ENCODE data around the gene MMP23B. TPM values are rescaled to one million over a fixed set of nuclear protein-coding genes. Genes with fewer than 3 reads are reported as not detected.
A peak's percentile ranks its signal among the peaks of the same experiment; 100 is the strongest.
"Not testable (repeated sequence)": the region's sequence is repeated elsewhere in the genome, so short reads cannot be mapped to it uniquely, and the experiment has no call there.

MMP23B gene
- total RNA-seq, 2 donors from 2014 or later: 14.7 to 19.9 TPM

DNA sequence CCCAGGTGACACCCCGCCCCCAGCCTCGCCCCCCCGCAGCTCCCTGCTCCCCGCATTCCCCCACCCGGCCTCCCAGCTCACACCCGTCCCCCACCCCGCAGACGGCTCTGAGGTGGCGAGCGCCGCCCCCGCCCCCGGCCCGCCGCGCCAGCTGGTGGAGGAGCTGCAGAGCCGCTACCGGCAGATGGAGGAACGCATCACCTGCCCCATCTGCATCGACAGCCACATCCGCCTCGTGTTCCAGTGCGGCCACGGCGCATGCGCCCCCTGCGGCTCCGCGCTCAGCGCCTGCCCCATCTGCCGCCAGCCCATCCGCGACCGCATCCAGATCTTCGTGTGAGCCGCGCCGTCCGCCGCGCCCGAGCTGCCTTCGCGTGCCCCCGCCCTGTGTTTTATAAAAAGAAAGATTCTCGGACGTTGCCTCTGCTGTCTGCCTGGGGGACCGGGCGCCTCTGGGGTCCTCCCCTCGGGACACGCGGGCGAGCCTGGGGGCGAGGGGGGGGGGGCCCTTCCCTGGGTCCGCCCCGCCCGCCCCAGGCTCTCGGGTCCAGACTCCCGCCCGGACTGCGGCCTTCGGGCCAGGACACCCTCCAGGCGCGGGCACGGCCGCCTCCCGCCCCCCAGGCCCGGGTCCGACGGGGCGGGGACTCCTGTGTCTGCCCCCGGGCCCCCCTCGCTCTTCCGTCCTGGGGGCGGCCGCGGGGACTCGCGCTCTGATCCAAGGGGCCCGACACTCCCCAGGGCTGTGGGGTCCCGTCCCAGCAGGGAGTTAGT lies 1.6 kb upstream of the MMP23B start:
- H3K36me3 Mint-ChIP-seq (ENCODE audit: low read depth): peaks cover 2% of the 10 kb centered on the region
- no peak overlapping the region for H3K4me3 ChIP-seq (ENCODE audit: low read length)

DNA sequence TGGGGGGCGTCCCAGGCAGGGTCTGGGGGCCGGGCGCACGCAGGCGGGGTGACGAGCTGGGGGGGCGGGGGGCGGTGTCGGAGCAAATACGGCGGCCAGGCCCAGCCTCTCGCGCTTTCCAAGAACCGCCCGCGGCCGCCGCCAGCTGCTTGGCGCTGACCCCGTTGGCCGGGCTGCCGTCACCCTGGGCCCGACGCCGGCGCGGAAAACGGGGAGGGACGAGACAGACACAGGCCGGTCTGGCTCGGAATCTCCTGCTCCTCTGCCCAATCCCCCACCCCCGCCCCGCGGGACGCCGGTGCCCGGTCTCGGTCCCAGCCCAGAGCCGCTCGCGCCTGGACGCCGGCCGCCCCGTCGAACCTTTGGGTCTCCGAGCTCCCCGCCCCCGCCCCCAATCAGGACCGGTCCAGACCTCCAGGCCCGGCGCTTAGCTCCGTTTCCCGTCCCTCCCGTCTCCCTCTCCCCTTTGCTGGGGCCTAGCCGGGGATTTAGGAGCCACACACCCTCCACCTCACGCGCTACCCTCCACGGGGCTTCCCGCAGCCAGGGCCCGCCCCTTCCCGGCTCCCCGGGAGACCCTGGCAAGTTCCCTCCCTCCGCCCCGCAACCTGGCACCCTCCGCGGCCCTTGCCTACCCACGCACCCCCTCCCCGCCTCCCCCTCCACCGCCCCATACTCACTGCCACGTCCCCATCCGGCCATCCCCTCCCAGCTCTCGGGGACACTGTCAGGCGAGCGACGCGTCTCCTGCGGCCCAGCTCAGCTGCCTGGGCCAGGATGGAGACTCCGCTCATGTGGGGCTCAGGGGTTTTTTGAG lies 800 bp upstream of the MMP23B start:
- Mint-ChIP-seq H3K4me3 (peak overlapping the region; percentile 34), H3K27ac (no peak overlapping the region), H3K36me3 (ENCODE audit: low read depth) (peaks cover 2% of the 10 kb centered on the region), H3K9me3 (peaks cover 2% of the 10 kb centered on the region), H3K27me3 (ENCODE audit: insufficient read depth) (peaks cover 12% of the 10 kb centered on the region), H3K4me1 (no peaks in the 10 kb centered on the region)
- Histone ChIP-seq H3K27ac (ENCODE audit: low read depth, low read length) (no peak overlapping the region), H3K4me3 (ENCODE audit: low read length) (no peak overlapping the region), H3K4me1 (ENCODE audit: control insufficient read depth, insufficient read depth, low read length) (no peaks in the 10 kb centered on the region), H3K36me3 (ENCODE audit: control insufficient read depth, insufficient read depth, low read length) (no peaks in the 10 kb centered on the region), H3K9me3 (ENCODE audit: control insufficient read depth, low read length) (no peaks in the 10 kb centered on the region), H3K27me3 (ENCODE audit: control insufficient read depth, insufficient read depth, low read length, poor library complexity, severe bottlenecking) (peaks cover 14% of the 10 kb centered on the region), H3K9ac (ENCODE audit: extremely low read depth, low read length, poor library complexity, severe bottlenecking) (no peak overlapping the region)
- TF ChIP-seq, protein P1, sequence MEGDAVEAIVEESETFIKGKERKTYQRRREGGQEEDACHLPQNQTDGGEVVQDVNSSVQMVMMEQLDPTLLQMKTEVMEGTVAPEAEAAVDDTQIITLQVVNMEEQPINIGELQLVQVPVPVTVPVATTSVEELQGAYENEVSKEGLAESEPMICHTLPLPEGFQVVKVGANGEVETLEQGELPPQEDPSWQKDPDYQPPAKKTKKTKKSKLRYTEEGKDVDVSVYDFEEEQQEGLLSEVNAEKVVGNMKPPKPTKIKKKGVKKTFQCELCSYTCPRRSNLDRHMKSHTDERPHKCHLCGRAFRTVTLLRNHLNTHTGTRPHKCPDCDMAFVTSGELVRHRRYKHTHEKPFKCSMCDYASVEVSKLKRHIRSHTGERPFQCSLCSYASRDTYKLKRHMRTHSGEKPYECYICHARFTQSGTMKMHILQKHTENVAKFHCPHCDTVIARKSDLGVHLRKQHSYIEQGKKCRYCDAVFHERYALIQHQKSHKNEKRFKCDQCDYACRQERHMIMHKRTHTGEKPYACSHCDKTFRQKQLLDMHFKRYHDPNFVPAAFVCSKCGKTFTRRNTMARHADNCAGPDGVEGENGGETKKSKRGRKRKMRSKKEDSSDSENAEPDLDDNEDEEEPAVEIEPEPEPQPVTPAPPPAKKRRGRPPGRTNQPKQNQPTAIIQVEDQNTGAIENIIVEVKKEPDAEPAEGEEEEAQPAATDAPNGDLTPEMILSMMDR (conservative IDR thresholded peaks at IDR 0.05): no peak
- 40 to 47% methylated on average over 16 to 78 of the region's 79 CpGs for WGBS, 2 experiments (ENCODE audit: insufficient coverage in 1 of 2, insufficient read length in 1 of 2)
- peak; percentile 78 for DNase-seq

More for the DNA sequence above, 1.6 kb upstream of the MMP23B start:
- no peaks in the 10 kb centered on the region for H3K4me1 ChIP-seq (ENCODE audit: control insufficient read depth, insufficient read depth, low read length)
- H3K9me3 ChIP-seq (ENCODE audit: control insufficient read depth, low read length): no peaks in the 10 kb centered on the region
- peaks cover 2% of the 10 kb centered on the region for H3K9me3 Mint-ChIP-seq
- no peaks in the 10 kb centered on the region for H3K36me3 ChIP-seq (ENCODE audit: control insufficient read depth, insufficient read depth, low read length)
- H3K4me1 Mint-ChIP-seq: no peaks in the 10 kb centered on the region
- peaks cover 12% of the 10 kb centered on the region for H3K27me3 Mint-ChIP-seq (ENCODE audit: insufficient read depth)
- WGBS, 2 experiments (ENCODE audit: insufficient coverage in 1 of 2, insufficient read length in 1 of 2): 33 to 51% methylated on average over 24 to 77 of the region's 81 CpGs
- H3K27ac ChIP-seq (ENCODE audit: low read depth, low read length): no peak overlapping the region
- H3K4me3 Mint-ChIP-seq: no peak overlapping the region
- no peak overlapping the region for H3K27ac Mint-ChIP-seq
- DNase-seq: peak; percentile 96
- TF ChIP-seq, protein P1 (conservative IDR thresholded peaks at IDR 0.05): no peak
- no peak overlapping the region for H3K9ac ChIP-seq (ENCODE audit: extremely low read depth, low read length, poor library complexity, severe bottlenecking)
- peaks cover 14% of the 10 kb centered on the region for H3K27me3 ChIP-seq (ENCODE audit: control insufficient read depth, insufficient read depth, low read length, poor library complexity, severe bottlenecking)

DNA sequence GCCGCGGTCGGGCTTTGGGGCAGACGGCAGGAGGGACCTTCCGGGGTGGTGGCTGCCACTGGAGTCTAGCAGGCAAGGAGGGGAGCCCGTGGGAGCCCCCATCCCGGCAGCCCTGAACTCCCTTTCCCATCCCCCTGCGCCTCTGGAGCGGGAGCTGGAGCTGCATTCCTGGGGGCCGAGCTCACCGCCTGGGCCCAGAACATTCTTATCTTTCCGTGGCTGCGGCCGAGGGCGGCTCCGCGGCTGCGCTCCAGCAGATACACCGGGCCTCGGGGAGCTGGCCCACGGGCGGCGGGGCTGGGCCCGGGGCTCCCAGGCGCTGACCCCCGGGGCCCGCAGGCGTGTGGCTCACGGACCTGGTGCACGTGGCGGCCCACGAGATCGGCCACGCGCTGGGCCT lies 1.4 kb downstream of the MMP23B start:
- whole genome bisulfite sequencing, 2 experiments (ENCODE audit: insufficient coverage in 1 of 2, insufficient read length in 1 of 2): no CpG with 5 or more reads among the region's 35 CpGs
- H3K4me1 ChIP-seq (ENCODE audit: control insufficient read depth, insufficient read depth, low read length); H3K4me3 ChIP-seq (ENCODE audit: low read length); H3K27ac ChIP-seq (ENCODE audit: low read depth, low read length); H3K9me3 ChIP-seq (ENCODE audit: control insufficient read depth, low read length); H3K4me1 Mint-ChIP-seq; H3K27ac Mint-ChIP-seq; H3K36me3 ChIP-seq (ENCODE audit: control insufficient read depth, insufficient read depth, low read length); DNase-seq; H3K9me3 Mint-ChIP-seq; H3K36me3 Mint-ChIP-seq (ENCODE audit: low read depth); H3K9ac ChIP-seq (ENCODE audit: extremely low read depth, low read length, poor library complexity, severe bottlenecking); H3K4me3 Mint-ChIP-seq: not testable (repeated sequence)
- H3K27me3 ChIP-seq (ENCODE audit: control insufficient read depth, insufficient read depth, low read length, poor library complexity, severe bottlenecking): peaks cover 14% of the 10 kb centered on the region
- H3K27me3 Mint-ChIP-seq (ENCODE audit: insufficient read depth): peaks cover 12% of the 10 kb centered on the region

DNA sequence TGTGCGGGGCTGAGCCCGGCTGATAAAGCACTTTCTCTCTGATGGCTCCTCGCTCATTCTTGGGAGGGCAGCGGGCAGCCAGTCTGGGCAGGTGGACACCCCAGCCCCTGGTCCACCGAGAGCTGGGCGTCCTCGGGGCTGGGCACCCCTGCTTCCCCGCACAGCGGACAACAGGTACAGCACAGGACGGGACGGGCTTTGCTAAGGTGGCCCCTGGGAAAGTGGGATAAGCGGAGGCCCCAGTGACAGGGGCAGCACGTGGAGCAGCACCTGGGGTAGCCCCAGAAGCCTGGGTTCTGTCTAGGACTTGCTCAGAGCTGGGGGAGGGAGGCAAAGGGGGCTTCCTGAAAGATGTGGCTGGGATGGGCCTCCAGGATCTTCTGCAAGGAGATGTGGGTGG lies 2.6 kb downstream of the MMP23B start:
- not testable (repeated sequence) for H3K27ac ChIP-seq (ENCODE audit: low read depth, low read length); H3K9me3 ChIP-seq (ENCODE audit: control insufficient read depth, low read length); H3K4me3 ChIP-seq (ENCODE audit: low read length); H3K36me3 ChIP-seq (ENCODE audit: control insufficient read depth, insufficient read depth, low read length); H3K4me3 Mint-ChIP-seq; H3K4me1 ChIP-seq (ENCODE audit: control insufficient read depth, insufficient read depth, low read length); H3K36me3 Mint-ChIP-seq (ENCODE audit: low read depth); H3K27ac Mint-ChIP-seq; H3K4me1 Mint-ChIP-seq; DNase-seq; H3K9ac ChIP-seq (ENCODE audit: extremely low read depth, low read length, poor library complexity, severe bottlenecking); H3K9me3 Mint-ChIP-seq
- peaks cover 12% of the 10 kb centered on the region for H3K27me3 Mint-ChIP-seq (ENCODE audit: insufficient read depth)
- peaks cover 14% of the 10 kb centered on the region for H3K27me3 ChIP-seq (ENCODE audit: control insufficient read depth, insufficient read depth, low read length, poor library complexity, severe bottlenecking)
- 95 to 96% methylated on average over 5 to 9 of the region's 13 CpGs for WGBS, 2 experiments (ENCODE audit: insufficient coverage in 1 of 2, insufficient read length in 1 of 2)

DNA sequence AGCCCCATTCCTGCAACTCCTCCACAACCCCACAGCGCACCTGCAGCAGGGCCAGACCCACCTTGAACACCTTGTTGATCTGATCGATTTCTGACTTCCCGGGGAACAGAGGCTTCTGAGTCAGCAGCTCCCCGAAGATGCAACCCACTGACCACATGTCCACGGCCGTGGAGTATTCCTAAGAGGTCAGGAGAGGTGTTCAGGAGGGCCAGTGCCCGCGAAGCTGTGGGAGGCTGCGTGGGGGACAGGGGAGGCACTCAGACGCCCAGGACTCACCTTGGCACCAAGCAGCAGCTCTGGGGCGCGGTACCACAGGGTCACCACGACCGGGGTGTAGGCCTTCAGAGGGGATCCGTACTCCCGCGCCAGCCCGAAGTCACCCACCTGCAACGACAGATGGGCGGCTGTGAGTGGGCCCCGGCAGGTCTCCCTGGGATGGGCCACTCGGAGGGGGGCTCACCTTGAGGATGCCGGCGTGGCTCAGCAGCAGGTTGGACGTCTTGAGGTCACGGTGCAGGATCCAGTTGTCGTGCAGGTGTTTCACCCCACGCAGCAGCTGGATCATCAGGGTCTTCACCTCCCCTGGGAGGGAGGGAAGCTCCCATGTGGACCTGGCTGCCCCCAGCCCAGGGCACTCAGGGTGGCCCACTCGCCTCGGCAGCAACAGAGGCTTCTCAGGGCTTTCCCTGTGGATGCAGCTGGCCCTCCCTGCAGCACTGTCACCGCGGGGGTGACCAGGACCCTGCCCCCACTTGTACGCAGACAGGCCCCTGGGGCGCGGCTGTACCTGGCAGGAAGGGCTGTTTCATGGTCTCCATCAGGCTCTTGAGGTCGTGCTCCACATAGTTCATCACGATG lies 4.9 kb downstream of the MMP23B start:
- H3K27ac Mint-ChIP-seq; H3K4me3 Mint-ChIP-seq; H3K9me3 Mint-ChIP-seq; H3K4me1 Mint-ChIP-seq; H3K4me1 ChIP-seq (ENCODE audit: control insufficient read depth, insufficient read depth, low read length); H3K9me3 ChIP-seq (ENCODE audit: control insufficient read depth, low read length); H3K27me3 ChIP-seq (ENCODE audit: control insufficient read depth, insufficient read depth, low read length, poor library complexity, severe bottlenecking); H3K27me3 Mint-ChIP-seq (ENCODE audit: insufficient read depth); H3K27ac ChIP-seq (ENCODE audit: low read depth, low read length); DNase-seq; H3K9ac ChIP-seq (ENCODE audit: extremely low read depth, low read length, poor library complexity, severe bottlenecking); H3K36me3 Mint-ChIP-seq (ENCODE audit: low read depth); H3K4me3 ChIP-seq (ENCODE audit: low read length); H3K36me3 ChIP-seq (ENCODE audit: control insufficient read depth, insufficient read depth, low read length): not testable (repeated sequence)
- 96 to 98% methylated on average over 13 to 37 of the region's 37 CpGs for WGBS, 2 experiments (ENCODE audit: insufficient coverage in 1 of 2, insufficient read length in 1 of 2)

Measured in endodermal cell (in vitro differentiated cells).